Motor neuron (in vitro differentiated cells): ENCODE data around the gene C2orf66. TPM values are rescaled to one million over a fixed set of nuclear protein-coding genes. Genes with fewer than 3 reads are reported as not detected.

ENCODE experiments used
- total RNA-seq, 8 experiments: library from RNA; unstranded; fragments of 300-600 nt; gene quantifications; 2 replicates each; pipeline versions ENCODE4 v1.2.3 to v1.2.4, GENCODE V29; 2022

Gene C2orf66
- total RNA-seq, 8 experiments from 2014 or later = 0.23 to 5.8 (median 0.64) TPM

Other genes with a start within 250 kb of the C2orf66 start
- gene HECW2, start 215.8 kb downstream of the C2orf66 start, total RNA-seq = 10 to 100 TPM in 1 of 8 experiments, 1 to 10 TPM in 6, under 1 TPM in 1; 0.94 to 28.6 (median 7.6) TPM
- gene CCDC150, start 169.6 kb downstream of the C2orf66 start, total RNA-seq = 10 to 100 TPM in 2 of 8 experiments, 1 to 10 TPM in 6; 1.7 to 22.6 (median 3.9) TPM
- gene GTF3C3, start 9.7 kb downstream of the C2orf66 start, total RNA-seq = 10 to 100 TPM; 26.3 to 62.8 (median 33.9) TPM
- 100 to 1,000 TPM in 1 of 8 experiments, 10 to 100 TPM in 6, 1 to 10 TPM in 1; 7.6 to 104 (median 41.6) TPM for gene PGAP1, start 117.4 kb upstream of the C2orf66 start, total RNA-seq